AG10803 (cell line): ENCODE data around the gene PDPN.

Source experiments
- DNase-seq: peaks from one replicate; pipeline ENCODE4 v3.0.0; 2010; ENCODE audit warnings: low read depth
- H3K4me3 ChIP-seq: 2 replicates; pipeline ENCODE4 v1.5.1; 2011; ENCODE audit warnings: mild to moderate bottlenecking, low read length, control low read depth
- TF ChIP-seq, protein P1 (sequence below): conservative IDR thresholded peaks from 2 replicates; pipeline ENCODE4 v1.5.1; 2011; ENCODE audit warnings: mild to moderate bottlenecking, low read length, control low read depth, inconsistent platforms

PDPN gene

DNA sequence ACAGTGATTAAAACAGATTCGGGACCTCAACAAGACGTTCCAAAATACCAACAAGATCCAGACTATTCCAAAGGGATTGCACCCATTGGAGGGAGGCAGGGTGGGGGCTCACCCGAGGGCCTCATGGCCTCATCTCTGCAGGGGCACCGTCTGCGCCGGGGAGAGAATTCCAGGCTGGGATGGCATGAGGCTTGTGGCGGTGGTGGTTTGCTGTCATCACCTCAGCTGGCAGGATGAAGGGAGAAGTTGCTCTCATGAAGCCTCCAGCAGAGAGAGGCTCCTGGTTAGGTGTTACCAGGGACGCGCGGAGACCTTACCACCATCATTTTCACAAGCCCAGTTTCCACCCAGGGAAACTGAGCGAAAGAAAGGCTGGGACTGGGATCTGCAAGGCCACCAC is 6.7 kb upstream of the PDPN start:
- H3K4me3 ChIP-seq, result no peak overlapping the region
- TF ChIP-seq, protein P1, sequence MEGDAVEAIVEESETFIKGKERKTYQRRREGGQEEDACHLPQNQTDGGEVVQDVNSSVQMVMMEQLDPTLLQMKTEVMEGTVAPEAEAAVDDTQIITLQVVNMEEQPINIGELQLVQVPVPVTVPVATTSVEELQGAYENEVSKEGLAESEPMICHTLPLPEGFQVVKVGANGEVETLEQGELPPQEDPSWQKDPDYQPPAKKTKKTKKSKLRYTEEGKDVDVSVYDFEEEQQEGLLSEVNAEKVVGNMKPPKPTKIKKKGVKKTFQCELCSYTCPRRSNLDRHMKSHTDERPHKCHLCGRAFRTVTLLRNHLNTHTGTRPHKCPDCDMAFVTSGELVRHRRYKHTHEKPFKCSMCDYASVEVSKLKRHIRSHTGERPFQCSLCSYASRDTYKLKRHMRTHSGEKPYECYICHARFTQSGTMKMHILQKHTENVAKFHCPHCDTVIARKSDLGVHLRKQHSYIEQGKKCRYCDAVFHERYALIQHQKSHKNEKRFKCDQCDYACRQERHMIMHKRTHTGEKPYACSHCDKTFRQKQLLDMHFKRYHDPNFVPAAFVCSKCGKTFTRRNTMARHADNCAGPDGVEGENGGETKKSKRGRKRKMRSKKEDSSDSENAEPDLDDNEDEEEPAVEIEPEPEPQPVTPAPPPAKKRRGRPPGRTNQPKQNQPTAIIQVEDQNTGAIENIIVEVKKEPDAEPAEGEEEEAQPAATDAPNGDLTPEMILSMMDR, result no peak
- DNase-seq, result no peak

DNA sequence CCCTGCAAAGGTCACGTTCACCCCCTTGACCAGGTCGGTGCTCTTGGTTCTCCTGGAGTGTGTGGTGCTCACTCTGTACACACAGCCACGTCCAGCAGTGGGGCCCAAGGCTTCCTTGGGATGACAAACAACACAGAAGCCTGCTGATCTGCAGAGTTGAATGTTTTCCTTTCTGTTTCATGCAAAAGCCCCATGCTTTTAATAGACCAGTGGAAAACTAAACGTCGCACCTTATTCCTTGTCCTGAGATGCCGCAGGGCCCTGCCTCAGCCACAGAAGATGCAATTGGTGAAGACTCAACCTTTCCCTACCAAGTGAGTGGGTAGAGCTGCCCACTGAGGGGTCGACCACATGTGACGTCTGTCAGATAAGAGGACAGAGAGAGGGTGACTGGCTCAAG is 5.8 kb upstream of the PDPN start:
- no peak for DNase-seq
- H3K4me3 ChIP-seq, result no peak overlapping the region
- TF ChIP-seq, protein P1, result no peak

DNA sequence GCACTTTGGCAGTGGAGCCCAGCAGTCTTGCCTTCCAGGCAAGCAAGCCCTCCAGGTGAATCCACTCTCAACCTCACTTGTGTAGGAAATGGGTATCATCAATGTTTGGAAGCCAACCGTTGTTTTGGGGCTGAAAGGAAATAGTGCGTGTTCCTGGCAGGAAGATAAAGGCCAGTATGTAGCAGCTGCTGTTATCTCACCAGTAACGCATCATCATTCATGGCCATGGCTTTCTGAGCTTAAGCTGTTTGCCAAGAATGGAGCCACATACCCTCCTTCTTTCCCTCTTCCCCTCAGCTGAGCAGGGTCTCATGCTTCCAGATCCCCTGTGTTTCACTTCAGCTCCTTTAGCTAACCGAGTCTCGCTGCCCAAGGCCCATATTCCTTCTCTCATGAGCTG is 2.2 kb upstream of the PDPN start:
- TF ChIP-seq, protein P1, result no peak

DNA sequence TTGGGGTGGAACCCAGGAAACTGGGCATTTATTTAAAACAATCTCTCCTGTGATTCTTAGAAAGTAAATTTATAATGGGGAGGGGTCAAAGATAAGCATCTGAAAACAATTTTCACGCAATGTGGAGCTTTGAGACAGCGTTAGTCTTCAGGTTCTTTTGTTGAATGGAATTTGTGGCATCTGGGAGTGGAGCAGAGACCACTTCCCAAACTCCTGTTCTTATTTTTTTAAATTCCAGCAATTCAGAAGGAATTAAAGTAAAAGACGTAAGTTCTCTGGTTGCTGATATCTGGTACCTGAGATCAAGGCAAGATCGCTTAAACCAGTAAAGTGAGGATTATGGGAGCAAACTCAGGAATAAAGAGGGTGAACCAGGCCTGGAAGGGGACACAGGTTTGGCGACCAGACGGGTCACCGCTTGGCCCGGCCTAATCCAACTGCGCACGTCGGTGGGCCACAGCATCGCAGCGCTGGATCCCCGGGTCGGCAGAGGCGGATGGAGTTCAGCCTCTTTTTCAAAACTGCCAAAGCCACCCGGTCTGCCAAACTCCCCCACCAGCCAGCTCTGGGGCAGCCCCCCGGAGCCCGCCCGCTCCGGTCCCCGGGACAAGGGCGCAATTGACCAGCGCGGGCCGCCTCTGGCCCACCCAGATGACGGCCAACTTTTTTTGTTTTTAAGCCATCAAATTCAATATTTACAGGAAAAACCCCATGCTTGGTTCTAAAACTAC is 754 bp upstream of the PDPN start:
- no peak for DNase-seq
- no peak overlapping the region for H3K4me3 ChIP-seq
- TF ChIP-seq, protein P1, result no peak

More for the DNA sequence above, 2.2 kb upstream of the PDPN start:
- DNase-seq, result no peak
- H3K4me3 ChIP-seq, result no peak overlapping the region

DNA sequence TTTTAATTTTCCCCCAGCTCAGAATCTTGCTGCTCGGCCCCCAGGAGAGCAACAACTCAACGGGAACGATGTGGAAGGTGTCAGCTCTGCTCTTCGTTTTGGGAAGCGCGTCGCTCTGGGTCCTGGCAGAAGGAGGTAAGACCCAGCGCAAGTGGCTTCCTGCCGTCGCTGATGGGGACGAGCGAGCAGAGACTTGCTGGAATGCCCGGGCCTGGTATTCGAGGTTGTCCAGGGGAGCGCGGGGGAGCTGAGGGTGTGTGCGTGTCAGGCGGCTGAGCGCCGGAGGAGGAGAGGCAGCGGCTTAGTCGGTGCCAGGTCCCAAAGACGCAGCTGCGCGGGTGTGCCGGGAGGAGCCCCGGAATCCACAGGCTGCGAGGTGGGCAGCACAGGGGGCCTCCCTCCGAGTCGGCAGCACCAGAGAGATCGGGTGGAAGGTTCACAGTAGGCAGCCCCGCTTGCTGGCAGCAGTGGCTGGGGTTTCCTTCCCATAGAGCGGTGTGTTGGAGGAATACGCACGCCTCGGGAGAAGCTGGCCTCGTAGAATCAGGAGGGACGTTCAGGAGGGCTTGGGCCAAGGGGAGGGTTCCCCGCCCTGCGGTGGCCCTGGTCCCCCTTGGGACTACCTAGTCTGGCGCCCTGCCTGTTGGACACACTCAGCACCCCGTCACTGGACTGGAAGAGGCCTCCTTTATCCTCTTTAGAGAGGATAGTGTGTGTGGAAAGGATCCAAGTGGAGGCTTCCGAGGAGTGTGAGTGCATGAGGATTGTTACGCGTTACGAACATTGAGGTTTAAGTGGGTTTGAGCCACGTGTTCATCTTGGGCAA is 547 bp downstream of the PDPN start:
- DNase-seq, result peak; percentile 82
- TF ChIP-seq, protein P1, result no peak
- H3K4me3 ChIP-seq, result peak overlapping the region; percentile 66

DNA sequence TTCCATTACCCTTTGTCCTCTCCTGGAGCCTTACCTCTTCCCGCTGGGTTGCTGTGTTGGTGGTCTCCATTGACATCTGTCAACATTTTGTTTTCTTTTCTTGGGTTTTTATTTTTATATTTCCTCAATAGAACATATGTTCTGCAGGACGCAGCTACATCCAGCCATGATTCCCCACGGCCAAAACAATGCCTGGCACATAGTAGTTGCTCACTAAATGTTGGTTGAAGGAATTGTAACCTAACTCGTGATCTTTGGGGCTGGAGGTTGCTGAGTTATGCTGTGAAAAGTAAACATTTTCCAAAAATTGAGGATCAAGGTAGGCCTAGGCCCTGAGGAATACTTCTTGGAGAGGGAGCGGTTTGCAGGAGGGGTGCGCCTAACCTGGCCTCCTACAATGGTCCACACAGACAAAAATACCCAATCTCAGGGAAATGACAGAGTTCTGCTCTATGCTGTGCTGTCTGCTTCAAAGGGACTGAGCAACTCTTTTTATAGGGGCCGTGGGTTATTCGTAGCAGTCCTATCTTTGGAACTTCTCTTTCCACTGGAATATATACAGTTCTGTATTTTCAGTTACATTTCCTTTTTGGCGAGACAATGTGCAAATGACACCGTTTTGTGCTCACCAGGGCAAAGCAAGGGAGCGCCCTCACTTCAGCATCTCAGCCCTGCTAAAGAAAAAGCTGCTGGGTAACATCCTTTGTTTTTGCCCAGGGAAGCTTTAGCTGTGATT is 1.4 kb downstream of the PDPN start:
- H3K4me3 ChIP-seq, result peak overlapping the region; percentile 66
- TF ChIP-seq, protein P1, result no peak
- DNase-seq, result no peak
